BJ (cell line): ENCODE data around the gene TCERG1. TPM values are rescaled to one million over a fixed set of nuclear protein-coding genes. Genes with fewer than 3 reads are reported as not detected.

Experiments
- CTCF ChIA-PET: fragments of 350-600 bp; formaldehyde crosslinking; extraction: SDS; loops from one replicate; lab custom pipeline; 2021; ENCODE audit warnings: antibody characterized with exemption, inconsistent platforms; lab: Yijun Ruan, JAX
- POLR2A ChIA-PET: fragments of 300-600 bp; sonication (Branson Sonifier 250); formaldehyde crosslinking; extraction: SDS; loops from one replicate; lab custom pipeline; 2021; ENCODE audit warnings: antibody characterized with exemption; lab: Charles Lee
- DNase-seq: peaks from one replicate; pipeline ENCODE4 v3.0.0-alpha.2; 2011; ENCODE audit warnings: low read depth
- H3K27me3 ChIP-seq: 2 replicates; pipeline ENCODE4 v1.6.0; 2011; ENCODE audit warnings: low read length; ENCODE audit not compliant: control insufficient read depth, insufficient read depth
- H3K36me3 ChIP-seq: 2 replicates; pipeline ENCODE4 v1.5.1; 2011; ENCODE audit warnings: low read length; ENCODE audit not compliant: control insufficient read depth, insufficient read depth
- H3K4me3 ChIP-seq: 2 replicates; pipeline ENCODE4 v1.5.1; 2011; ENCODE audit warnings: low read depth, mild to moderate bottlenecking, control low read depth, low read length
- polyA minus RNA-seq: library from RNA; depleted of rRNA, polyadenylated mRNA; stranded (reverse); fragments of >200 nt; gene quantifications from 2 replicates; pipeline ENCODE4 v1.2.3, GENCODE V29; 2011; rRNA and poly(A)+ RNA removed
- polyA plus RNA-seq: library from polyadenylated mRNA; depleted of rRNA; stranded (reverse); fragments of >200 nt; gene quantifications from 2 replicates; pipeline ENCODE4 v1.2.3, GENCODE V29; 2011; rRNA removed
- TF ChIP-seq, protein P1 (sequence below): IDR thresholded peaks from 2 replicates; pipeline ENCODE4 v1.5.1; 2011; ENCODE audit warnings: low read depth, mild to moderate bottlenecking, control low read depth, inconsistent platforms, low read length, moderate library complexity; ENCODE audit not compliant: insufficient read depth

The TCERG1 gene
- polyA plus RNA-seq (34.9 and 35.9 TPM in 2 replicates), polyA minus RNA-seq (48.3 and 73.4 TPM in 2 replicates)

DNA sequence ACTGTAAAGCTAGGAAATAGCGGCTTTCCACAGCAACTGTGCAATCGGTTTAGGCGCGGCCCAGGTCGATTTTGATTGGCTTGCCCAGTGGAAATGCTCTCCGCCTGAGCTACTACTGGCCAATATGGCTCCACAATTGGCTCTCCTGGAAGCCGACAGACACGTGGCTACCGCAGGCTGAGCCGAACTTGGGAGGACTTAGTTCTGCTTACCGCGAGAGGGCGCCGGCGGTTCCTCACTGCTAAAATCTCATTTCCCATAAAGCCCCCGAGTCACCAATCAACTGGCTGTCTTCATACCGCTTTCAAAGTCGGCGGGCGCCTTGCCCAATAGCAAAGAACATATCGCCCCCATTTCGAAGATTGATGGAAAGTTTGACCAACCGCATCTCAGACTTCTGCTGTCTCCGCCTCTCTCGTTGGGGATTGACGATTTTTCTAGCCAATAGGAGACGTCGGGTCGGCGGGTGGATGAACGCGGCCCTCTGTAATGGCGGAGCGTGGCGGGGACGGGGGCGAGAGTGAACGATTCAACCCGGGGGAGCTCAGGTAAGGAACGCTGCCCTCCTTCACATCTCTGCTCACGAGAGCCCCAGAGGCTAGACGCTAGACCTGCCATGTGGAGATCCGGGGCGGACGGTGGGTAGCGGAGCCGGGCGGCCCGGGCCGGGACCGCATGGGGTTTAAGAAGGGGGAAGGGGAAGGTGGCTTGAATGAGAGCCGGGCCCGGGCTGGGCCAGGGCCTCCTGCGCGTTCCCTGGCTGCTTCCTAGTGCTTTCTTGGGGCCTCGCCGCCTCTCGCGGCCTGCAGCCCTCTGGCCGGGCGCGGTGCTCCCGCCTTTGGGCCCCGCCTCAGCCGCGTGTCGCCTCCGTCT, at the start of gene TCERG1:
TCERG1 (plus strand) TSS at position 473 of the 873 bp plus-strand sequence; CDS start at position 490, 17 bp downstream.
- CTCF ChIA-PET, result interaction anchor here (0.6 to 1.6 kb wide), 6 partner anchors 11 to 52 kb away, joined by 3 to 6 read pairs (median 4); no protein-coding TSS in a partner anchor
- Histone ChIP-seq H3K36me3 (no peaks in the 10 kb centered on the region), H3K4me3 (peak within 1 kb of the TSS; percentile 99), H3K27me3 (no peaks in the 10 kb centered on the region)
- peak; percentile 98 for DNase-seq
- POLR2A ChIA-PET, result no interaction called here
- TF ChIP-seq, protein P1, sequence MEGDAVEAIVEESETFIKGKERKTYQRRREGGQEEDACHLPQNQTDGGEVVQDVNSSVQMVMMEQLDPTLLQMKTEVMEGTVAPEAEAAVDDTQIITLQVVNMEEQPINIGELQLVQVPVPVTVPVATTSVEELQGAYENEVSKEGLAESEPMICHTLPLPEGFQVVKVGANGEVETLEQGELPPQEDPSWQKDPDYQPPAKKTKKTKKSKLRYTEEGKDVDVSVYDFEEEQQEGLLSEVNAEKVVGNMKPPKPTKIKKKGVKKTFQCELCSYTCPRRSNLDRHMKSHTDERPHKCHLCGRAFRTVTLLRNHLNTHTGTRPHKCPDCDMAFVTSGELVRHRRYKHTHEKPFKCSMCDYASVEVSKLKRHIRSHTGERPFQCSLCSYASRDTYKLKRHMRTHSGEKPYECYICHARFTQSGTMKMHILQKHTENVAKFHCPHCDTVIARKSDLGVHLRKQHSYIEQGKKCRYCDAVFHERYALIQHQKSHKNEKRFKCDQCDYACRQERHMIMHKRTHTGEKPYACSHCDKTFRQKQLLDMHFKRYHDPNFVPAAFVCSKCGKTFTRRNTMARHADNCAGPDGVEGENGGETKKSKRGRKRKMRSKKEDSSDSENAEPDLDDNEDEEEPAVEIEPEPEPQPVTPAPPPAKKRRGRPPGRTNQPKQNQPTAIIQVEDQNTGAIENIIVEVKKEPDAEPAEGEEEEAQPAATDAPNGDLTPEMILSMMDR, result peak; percentile 89

DNA sequence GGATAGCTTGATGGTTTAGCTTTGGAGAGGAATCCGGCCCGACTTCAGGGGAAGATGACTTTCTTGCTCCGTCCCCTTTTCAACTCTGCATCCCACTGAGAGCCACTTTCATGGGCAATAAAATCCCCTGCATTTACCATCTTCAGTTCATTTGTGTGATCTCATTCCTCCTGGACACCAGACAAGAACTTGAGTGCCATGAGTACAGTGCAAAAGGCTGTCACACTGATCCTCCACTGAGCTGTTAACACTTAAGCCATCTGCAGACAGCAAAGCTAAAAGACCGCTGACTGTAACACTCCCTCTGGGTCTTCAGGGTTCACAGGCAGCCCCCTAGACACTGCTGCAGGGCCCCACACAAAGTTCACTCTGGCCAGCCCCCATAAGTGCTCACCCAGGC, 48.3 kb upstream of the TCERG1 start:
- TF ChIP-seq, protein P1, result no peak
- H3K27me3 ChIP-seq, result peaks cover 3% of the 10 kb centered on the region
- no peak overlapping the region for H3K4me3 ChIP-seq
- H3K36me3 ChIP-seq, result no peaks in the 10 kb centered on the region
- POLR2A ChIA-PET, result no interaction called here
- CTCF ChIA-PET, result no interaction called here
- no peak for DNase-seq

DNA sequence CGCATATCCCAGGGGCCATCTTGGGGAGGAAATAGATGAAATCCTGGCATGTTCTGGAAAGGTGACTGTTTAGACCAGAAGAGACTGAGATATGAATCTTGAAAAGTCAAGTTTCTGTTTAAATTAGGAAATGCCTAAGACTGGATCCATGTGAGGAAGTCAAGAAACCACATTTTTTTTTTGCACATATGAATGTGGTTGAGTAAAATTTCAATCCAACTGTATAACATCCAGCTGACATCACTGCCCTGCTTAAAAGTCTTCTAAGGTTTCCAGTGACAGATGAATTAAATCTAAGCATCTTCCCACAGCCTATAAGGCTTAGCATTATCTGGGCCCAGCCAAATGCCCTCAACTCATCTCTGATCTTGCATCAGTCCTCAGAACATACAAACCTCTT, 47.7 kb upstream of the TCERG1 start:
- POLR2A ChIA-PET, result no interaction called here
- TF ChIP-seq, protein P1, result no peak
- no peak for DNase-seq
- Histone ChIP-seq H3K27me3 (peaks cover 3% of the 10 kb centered on the region), H3K36me3 (no peaks in the 10 kb centered on the region), H3K4me3 (no peak overlapping the region)
- CTCF ChIA-PET, result no interaction called here

DNA sequence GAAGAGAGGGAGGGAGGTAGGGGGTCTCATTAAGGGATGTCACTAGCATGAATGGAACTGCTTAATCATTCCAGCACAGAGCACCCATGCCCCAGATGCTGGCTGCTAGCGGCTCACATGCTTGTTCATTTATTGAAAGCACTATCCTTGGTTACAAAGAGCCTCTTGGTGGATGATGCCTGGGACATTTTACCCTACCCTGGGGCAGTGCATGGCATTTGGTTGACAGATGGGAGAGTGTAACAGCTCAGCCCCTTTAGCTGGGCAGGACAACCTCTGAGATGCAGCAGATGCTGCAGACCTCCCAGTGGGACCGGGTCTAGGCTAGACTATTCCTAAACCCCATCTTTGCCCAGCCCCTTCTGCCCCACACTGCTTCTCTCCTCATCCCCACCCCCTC, 46.9 kb upstream of the TCERG1 start:
- DNase-seq, result no peak
- ChIA-PET POLR2A (no interaction called here), CTCF (interaction anchor here (0.7 to 1.3 kb wide), 2 partner anchors 11 to 89 kb away, joined by 3 to 4 read pairs; no protein-coding TSS in a partner anchor)
- peaks cover 3% of the 10 kb centered on the region for H3K27me3 ChIP-seq
- TF ChIP-seq, protein P1, result no peak
- no peak overlapping the region for H3K4me3 ChIP-seq
- H3K36me3 ChIP-seq, result no peaks in the 10 kb centered on the region

DNA sequence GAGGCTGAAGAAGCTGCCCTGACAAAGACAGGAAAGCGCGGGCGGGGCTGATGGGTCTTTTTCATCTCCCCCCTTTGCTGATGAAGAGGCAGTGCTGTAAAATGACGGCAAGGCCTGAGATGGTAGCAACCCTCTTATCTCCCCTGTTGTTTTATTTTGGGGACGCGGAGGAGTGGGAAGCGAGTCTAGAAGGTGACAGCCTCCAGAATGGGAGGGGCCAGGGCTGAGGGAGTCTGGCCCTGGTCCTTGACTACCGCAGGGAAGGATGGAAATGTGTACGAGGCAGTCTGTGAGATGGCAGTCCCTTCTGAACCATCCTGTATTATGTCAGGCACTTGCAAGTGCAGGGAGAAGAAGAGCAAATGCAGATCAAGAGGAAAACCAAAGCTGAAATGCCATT, 46.1 kb upstream of the TCERG1 start:
- Histone ChIP-seq H3K4me3 (no peak overlapping the region), H3K36me3 (no peaks in the 10 kb centered on the region), H3K27me3 (peaks cover 3% of the 10 kb centered on the region)
- TF ChIP-seq, protein P1, result no peak
- ChIA-PET POLR2A (no interaction called here), CTCF (interaction anchor here (0.7 to 1.3 kb wide), 2 partner anchors 12 to 90 kb away, joined by 3 to 4 read pairs; no protein-coding TSS in a partner anchor)
- no peak for DNase-seq
